ENCODE measurements around the gene HNRNPUL1. TPM values are rescaled to one million over a fixed set of nuclear protein-coding genes. Genes with fewer than 3 reads are reported as not detected.
A peak's percentile ranks its signal among the peaks of the same experiment; 100 is the strongest.

HNRNPUL1 gene
- total and polyA plus RNA-seq, 9 of the 15 experiments (the other 6 are each of a cell fraction or from before 2014, with no cell fraction given): 7.3 to 211 (median 85.0) TPM

GRCh38 chr19:41353466-41354342, 89.5 kb downstream of the HNRNPUL1 start, which contains the start of gene TGFB1 (continued):
- no peak for TF ChIP-seq MTA3 (IDR thresholded peaks at IDR 0.05; ENCODE audit: borderline replicate concordance)
- TF ChIP-seq KLF10 (CRISPR knock-in tag; IDR thresholded peaks at IDR 0.05): no peak
- TF ChIP-seq ZNF830 (CRISPR knock-in tag; IDR thresholded peaks at IDR 0.05): no peak
- no peak for TF ChIP-seq E4F1 (CRISPR knock-in tag; IDR thresholded peaks at IDR 0.05; ENCODE audit: borderline replicate concordance)
- no peak for TF ChIP-seq KHSRP (IDR thresholded peaks at IDR 0.05)
- no peak for TF ChIP-seq CAMTA2 (CRISPR knock-in tag; conservative IDR thresholded peaks at IDR 0.05)
- peak in 1 of 2 experiments; percentile 93; a peak in 2 of 4 replicates for TF ChIP-seq ZNF639 (CRISPR knock-in tag; conservative IDR thresholded peaks at IDR 0.05 in 1 of 2, IDR thresholded peaks at IDR 0.05 in 1 of 2)
- TF ChIP-seq MTA2 (IDR thresholded peaks at IDR 0.05; ENCODE audit: low read depth): no peak
- no peak for TF ChIP-seq KLF1 (tag; IDR thresholded peaks at IDR 0.05)
- TF ChIP-seq, protein P1, sequence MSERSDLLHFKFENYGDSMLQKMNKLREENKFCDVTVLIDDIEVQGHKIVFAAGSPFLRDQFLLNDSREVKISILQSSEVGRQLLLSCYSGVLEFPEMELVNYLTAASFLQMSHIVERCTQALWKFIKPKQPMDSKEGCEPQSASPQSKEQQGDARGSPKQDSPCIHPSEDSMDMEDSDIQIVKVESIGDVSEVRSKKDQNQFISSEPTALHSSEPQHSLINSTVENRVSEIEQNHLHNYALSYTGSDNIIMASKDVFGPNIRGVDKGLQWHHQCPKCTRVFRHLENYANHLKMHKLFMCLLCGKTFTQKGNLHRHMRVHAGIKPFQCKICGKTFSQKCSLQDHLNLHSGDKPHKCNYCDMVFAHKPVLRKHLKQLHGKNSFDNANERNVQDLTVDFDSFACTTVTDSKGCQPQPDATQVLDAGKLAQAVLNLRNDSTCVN (CRISPR knock-in tag; IDR thresholded peaks at IDR 0.05): 0 out of 2 replicates have a peak, but pooled peaks have one; percentile 54
- TF ChIP-seq ZNF766 (CRISPR knock-in tag; conservative IDR thresholded peaks at IDR 0.05): no peak
- TF ChIP-seq CCAR2 (IDR thresholded peaks at IDR 0.05; ENCODE audit: low read depth, low read length): no peak
- TF ChIP-seq ZNF311 (CRISPR knock-in tag; IDR thresholded peaks at IDR 0.05): no peak
- TF ChIP-seq ZNF143 (CRISPR knock-in tag; IDR thresholded peaks at IDR 0.05): no peak
- TF ChIP-seq EWSR1 (IDR thresholded peaks at IDR 0.05; ENCODE audit: borderline replicate concordance, low read depth, partially characterized antibody): no peak
- no peak for TF ChIP-seq NR2C2 (CRISPR knock-in tag; IDR thresholded peaks at IDR 0.05)
- TF ChIP-seq NR2C2 (tag; IDR thresholded peaks at IDR 0.05): peak; percentile 50; the same call in 1 of the 2 replicates
- no peak for TF ChIP-seq ZNF668 (CRISPR knock-in tag; IDR thresholded peaks at IDR 0.05)
- TF ChIP-seq IRF1 (CRISPR knock-in tag; IDR thresholded peaks at IDR 0.05; ENCODE audit: borderline replicate concordance): no peak
- no peak; the same call in none of the 2 replicates for TF ChIP-seq GABPB1 (CRISPR knock-in tag; IDR thresholded peaks at IDR 0.05)
- 0 out of 2 replicates have a peak, but pooled peaks have one; percentile 23 for TF ChIP-seq EP300 (IDR thresholded peaks at IDR 0.05; ENCODE audit: low read length)
- no peak for TF ChIP-seq ZNF511 (CRISPR knock-in tag; IDR thresholded peaks at IDR 0.05)

All from K562 (cell line).